ENCODE data around the gene KMT2B.

Gene KMT2B

GRCh38 chr19:35777961-35778360, 60.2 kb downstream of the KMT2B start:
- Histone ChIP-seq H3K27me3 (replicated peaks; ENCODE audit: insufficient read depth, low read length) (no peaks in the 10 kb centered on the region), H3K9me3 (replicated peaks; ENCODE audit: insufficient read depth, low read length) (no peaks in the 10 kb centered on the region), H3K79me2 (ENCODE audit: low read length) (peaks cover 13% of the 10 kb centered on the region), H3F3A (ENCODE audit: insufficient read depth, low read length) (no peaks in the 10 kb centered on the region), H3K9me2 (replicated peaks; ENCODE audit: insufficient read depth, low read length) (no peaks in the 10 kb centered on the region), H3K4me1 (ENCODE audit: low read length) (peaks cover 12% of the 10 kb centered on the region), H4K20me1 (ENCODE audit: insufficient read depth, low read length) (no peaks in the 10 kb centered on the region), H3K36me3 (replicated peaks; ENCODE audit: insufficient read depth, low read length) (no peaks in the 10 kb centered on the region), H3K4me2 (ENCODE audit: low read depth, low read length) (no peak overlapping the region), H2AFZ (ENCODE audit: low read length) (no peak overlapping the region), H3K9ac (ENCODE audit: low read length) (no peak overlapping the region), H3K4me3 (ENCODE audit: low read length) (no peak overlapping the region), H3K27ac (ENCODE audit: low read length) (no peak overlapping the region)
- TF ChIP-seq CTCF (IDR thresholded peaks at IDR 0.05; ENCODE audit: low read length) = no peak
- no peak for TF ChIP-seq EZH2 (optimal IDR thresholded peaks at IDR 0.05; ENCODE audit: low read depth, low read length)
- DNase-seq = no peak

GRCh38 chr19:35779033-35779432, 61.2 kb downstream of the KMT2B start:
- Histone ChIP-seq H3K9me3 (replicated peaks; ENCODE audit: insufficient read depth, low read length) (no peaks in the 10 kb centered on the region), H3K36me3 (replicated peaks; ENCODE audit: insufficient read depth, low read length) (no peaks in the 10 kb centered on the region), H3K9ac (ENCODE audit: low read length) (no peak overlapping the region), H3F3A (ENCODE audit: insufficient read depth, low read length) (no peaks in the 10 kb centered on the region), H4K20me1 (ENCODE audit: insufficient read depth, low read length) (no peaks in the 10 kb centered on the region), H2AFZ (ENCODE audit: low read length) (no peak overlapping the region), H3K79me2 (ENCODE audit: low read length) (peaks cover 13% of the 10 kb centered on the region), H3K4me1 (ENCODE audit: low read length) (peaks cover 12% of the 10 kb centered on the region), H3K4me2 (ENCODE audit: low read depth, low read length) (no peak overlapping the region), H3K27me3 (replicated peaks; ENCODE audit: insufficient read depth, low read length) (no peaks in the 10 kb centered on the region), H3K9me2 (replicated peaks; ENCODE audit: insufficient read depth, low read length) (no peaks in the 10 kb centered on the region), H3K4me3 (ENCODE audit: low read length) (no peak overlapping the region), H3K27ac (ENCODE audit: low read length) (no peak overlapping the region)
- DNase-seq = no peak
- TF ChIP-seq EZH2 (optimal IDR thresholded peaks at IDR 0.05; ENCODE audit: low read depth, low read length) = no peak

- no peaks in the 10 kb centered on the region for H4K20me1 ChIP-seq (ENCODE audit: insufficient read depth, low read length)
- H3K27ac ChIP-seq (ENCODE audit: low read length) = no peak overlapping the region
- no peak overlapping the region for H3K4me2 ChIP-seq (ENCODE audit: low read depth, low read length)
- H3K9me2 ChIP-seq (replicated peaks; ENCODE audit: insufficient read depth, low read length) = no peaks in the 10 kb centered on the region
- no peaks in the 10 kb centered on the region for H3K36me3 ChIP-seq (replicated peaks; ENCODE audit: insufficient read depth, low read length)
- H3K9me3 ChIP-seq (replicated peaks; ENCODE audit: insufficient read depth, low read length) = no peaks in the 10 kb centered on the region
- no peak overlapping the region for H3K9ac ChIP-seq (ENCODE audit: low read length)
- no peak for DNase-seq
- H3K4me1 ChIP-seq (ENCODE audit: low read length) = peaks cover 7% of the 10 kb centered on the region
- H3K4me3 ChIP-seq (ENCODE audit: low read length) = no peak overlapping the region
- no peaks in the 10 kb centered on the region for H3K27me3 ChIP-seq (replicated peaks; ENCODE audit: insufficient read depth, low read length)
- no peak overlapping the region for H2AFZ ChIP-seq (ENCODE audit: low read length)
- H3F3A ChIP-seq (ENCODE audit: insufficient read depth, low read length) = no peaks in the 10 kb centered on the region
- no peak for TF ChIP-seq CTCF (IDR thresholded peaks at IDR 0.05; ENCODE audit: low read length)
- TF ChIP-seq EZH2phosphoT487 (IDR thresholded peaks at IDR 0.05; ENCODE audit: low read length) = no peak
- no peak for TF ChIP-seq EZH2 (optimal IDR thresholded peaks at IDR 0.05; ENCODE audit: low read depth, low read length)
- peaks cover 13% of the 10 kb centered on the region for H3K79me2 ChIP-seq (ENCODE audit: low read length)
These were observed 62.3 kb downstream of the KMT2B start for GRCh38 chr19:35780058-35780457.

- Histone ChIP-seq H3K27me3 (replicated peaks; ENCODE audit: insufficient read depth, low read length) (no peaks in the 10 kb centered on the region), H3K9me2 (replicated peaks; ENCODE audit: insufficient read depth, low read length) (no peaks in the 10 kb centered on the region)
These were observed 62.9 kb downstream of the KMT2B start for GRCh38 chr19:35780717-35781116.

More at GRCh38 chr19:35780717-35781116, 62.9 kb downstream of the KMT2B start:
- no peak overlapping the region for H3K4me2 ChIP-seq (ENCODE audit: low read depth, low read length)
- no peaks in the 10 kb centered on the region for H3F3A ChIP-seq (ENCODE audit: insufficient read depth, low read length)
- DNase-seq = no peak
- H4K20me1 ChIP-seq (ENCODE audit: insufficient read depth, low read length) = no peaks in the 10 kb centered on the region
- no peak overlapping the region for H2AFZ ChIP-seq (ENCODE audit: low read length)
- H3K27ac ChIP-seq (ENCODE audit: low read length) = no peak overlapping the region
- no peak overlapping the region for H3K4me3 ChIP-seq (ENCODE audit: low read length)
- H3K9ac ChIP-seq (ENCODE audit: low read length) = no peak overlapping the region
- peaks cover 7% of the 10 kb centered on the region for H3K4me1 ChIP-seq (ENCODE audit: low read length)
- TF ChIP-seq CTCF (IDR thresholded peaks at IDR 0.05; ENCODE audit: low read length) = no peak
- TF ChIP-seq EZH2 (optimal IDR thresholded peaks at IDR 0.05; ENCODE audit: low read depth, low read length) = no peak
- no peak for TF ChIP-seq EZH2phosphoT487 (IDR thresholded peaks at IDR 0.05; ENCODE audit: low read length)
- H3K36me3 ChIP-seq (replicated peaks; ENCODE audit: insufficient read depth, low read length) = no peaks in the 10 kb centered on the region
- no peaks in the 10 kb centered on the region for H3K9me3 ChIP-seq (replicated peaks; ENCODE audit: insufficient read depth, low read length)
- H3K79me2 ChIP-seq (ENCODE audit: low read length) = peaks cover 13% of the 10 kb centered on the region
